H1 (cell line): ENCODE measurements around the gene CNIH4. TPM values are rescaled to one million over a fixed set of nuclear protein-coding genes. Genes with fewer than 3 reads are reported as not detected.

Experiments used
- CTCF ChIA-PET: fragments of 300-600 bp; sonication (Branson Sonifier 250); formaldehyde crosslinking; loops from one replicate; lab custom pipeline; 2021; ENCODE audit not compliant: partially characterized antibody; lab: Charles Lee
- POLR2A ChIA-PET: fragments of 300-600 bp; sonication (Branson Sonifier 250); formaldehyde crosslinking; loops from one replicate; lab custom pipeline; 2021; ENCODE audit warnings: inconsistent platforms; ENCODE audit not compliant: partially characterized antibody; lab: Charles Lee
- DNase-seq, 2 experiments: peaks; one replicate each; pipeline versions ENCODE4 v3.0.0 to v3.0.0-alpha.2; 2010 to 2022; ENCODE audit warnings: low spot score in 2 of 2, low read depth in 1 of 2, mixed read lengths in 1 of 2
- FAIRE-seq: peaks from 2 replicates; lab custom pipeline; 2011; peaks lifted over from hg19 to GRCh38; lab: Jason Lieb, UNC
- H2AFZ ChIP-seq: 2 replicates; pipeline ENCODE4 v1.8.1; 2012; ENCODE audit warnings: low read length, inconsistent platforms
- H2AK5ac ChIP-seq: 2 replicates; pipeline ENCODE4 v1.6.1; 2013; ENCODE audit warnings: low read depth, low read length
- H2BK120ac ChIP-seq: replicated peaks from 2 replicates; pipeline ENCODE3; 2013; ENCODE audit warnings: low read depth, low read length, inconsistent platforms
- H2BK12ac ChIP-seq: 2 replicates; pipeline ENCODE4 v1.6.1; 2013; ENCODE audit warnings: low read depth, low read length
- H2BK15ac ChIP-seq: 2 replicates; pipeline ENCODE4 v1.6.1; 2013; ENCODE audit warnings: low read length
- H2BK20ac ChIP-seq: 2 replicates; pipeline ENCODE4 v1.6.1; 2013; ENCODE audit warnings: low read length
- H2BK5ac ChIP-seq: 2 replicates; pipeline ENCODE4 v1.6.1; 2013; ENCODE audit warnings: low read depth, low read length
- H3K14ac ChIP-seq: 2 replicates; pipeline ENCODE4 v1.6.1; 2013; ENCODE audit warnings: inconsistent platforms; ENCODE audit not compliant: insufficient read length
- H3K18ac ChIP-seq: 2 replicates; pipeline ENCODE4 v1.6.1; 2013; ENCODE audit warnings: low read length; ENCODE audit errors: extremely low read depth
- H3K23ac ChIP-seq: 2 replicates; pipeline ENCODE4 v1.6.1; 2013; ENCODE audit warnings: inconsistent platforms; ENCODE audit not compliant: insufficient read length
- H3K23me2 ChIP-seq: 2 replicates; pipeline ENCODE4 v1.6.1; 2013; ENCODE audit warnings: low read depth, low read length
- H3K27ac ChIP-seq: 2 replicates; pipeline ENCODE4 v1.6.1; 2011; ENCODE audit warnings: low read depth, low read length, inconsistent platforms
- H3K27me3 ChIP-seq, 4 experiments: replicated peaks in 1 of 4; 1 replicate in 1 of 4; 2 replicates in 3 of 4; pipeline versions ENCODE4 v1.6.1 to v1.8.1; 2011 to 2013; ENCODE audit warnings: low read length in 3 of 4, mild to moderate bottlenecking in 3 of 4, inconsistent platforms in 2 of 4, mixed read lengths in 2 of 4, moderate library complexity in 1 of 4; ENCODE audit not compliant: control insufficient read depth in 3 of 4, insufficient read depth in 3 of 4; ENCODE audit errors: extremely low read depth in 1 of 4
- H3K36me3 ChIP-seq, 4 experiments: 2 replicates each; pipeline versions ENCODE4 v1.6.1 to v1.8.1; 2011 to 2013; ENCODE audit warnings: mild to moderate bottlenecking in 4 of 4, low read length in 3 of 4, moderate library complexity in 2 of 4, control low read depth in 1 of 4, inconsistent platforms in 1 of 4; ENCODE audit not compliant: insufficient read depth in 4 of 4, control insufficient read depth in 2 of 4
- H3K4ac ChIP-seq: replicated peaks from 2 replicates; pipeline ENCODE3; 2013; ENCODE audit warnings: low read length, low read depth, mixed read lengths, inconsistent platforms; ENCODE audit not compliant: insufficient read length
- H3K4me1 ChIP-seq, 4 experiments: replicated peaks in 1 of 4; 1 replicate in 1 of 4; 2 replicates in 3 of 4; pipeline versions ENCODE4 v1.6.1 to v1.8.1; 2011 to 2013; ENCODE audit warnings: low read length in 3 of 4, inconsistent platforms in 2 of 4, mixed read lengths in 1 of 4; ENCODE audit not compliant: insufficient read depth in 4 of 4, control insufficient read depth in 3 of 4
- H3K4me2 ChIP-seq, 2 experiments: 2 replicates each; pipeline versions ENCODE4 v1.6.1 to v1.8.1; 2011 to 2013; ENCODE audit warnings: low read depth in 2 of 2, low read length in 2 of 2, control low read depth in 1 of 2, inconsistent platforms in 1 of 2, mild to moderate bottlenecking in 1 of 2; ENCODE audit not compliant: insufficient read depth in 1 of 2
- H3K4me3 ChIP-seq, 4 experiments: fragments of 200-600, 300-600 bp in 1 of 4; sonication (generic), shearing (Covaris generic), sonication (Bioruptor Twin) in 1 of 4; 2 replicates each; pipeline versions ENCODE4 v1.5.1 to v1.8.1; 2011 to 2016; ENCODE audit warnings: low read length in 4 of 4, low read depth in 3 of 4, control low read depth in 2 of 4, inconsistent platforms in 2 of 4, mild to moderate bottlenecking in 2 of 4, mixed read lengths in 1 of 4, moderate library complexity in 1 of 4; ENCODE audit not compliant: insufficient read depth in 2 of 4; ENCODE audit errors: extremely low read depth in 1 of 4
- H3K56ac ChIP-seq: replicated peaks from 2 replicates; pipeline ENCODE3; 2013; ENCODE audit warnings: low read depth, mild to moderate bottlenecking, mixed read lengths, low read length, inconsistent platforms; ENCODE audit not compliant: insufficient read length
- H3K79me1 ChIP-seq: 2 replicates; pipeline ENCODE4 v1.6.1; 2013; ENCODE audit warnings: low read depth, low read length, control low read depth
- H3K79me2 ChIP-seq, 2 experiments: 2 replicates each; pipeline versions ENCODE4 v1.6.1 to v1.8.1; 2012 to 2013; ENCODE audit warnings: low read length in 2 of 2, mild to moderate bottlenecking in 2 of 2, inconsistent platforms in 1 of 2; ENCODE audit not compliant: insufficient read depth in 2 of 2, control insufficient read depth in 1 of 2
- H3K9ac ChIP-seq, 4 experiments: replicated peaks in 1 of 4; 1 replicate in 1 of 4; 2 replicates in 3 of 4; pipeline versions ENCODE4 v1.6.1 to v1.8.1; 2011 to 2013; ENCODE audit warnings: low read depth in 3 of 4, low read length in 3 of 4, control low read depth in 2 of 4, mild to moderate bottlenecking in 2 of 4, moderate library complexity in 2 of 4, inconsistent platforms in 1 of 4; ENCODE audit errors: extremely low read depth in 1 of 4
- H3K9me3 ChIP-seq, 2 experiments: 2 replicates each; pipeline versions ENCODE4 v1.6.1 to v1.8.1; 2012 to 2013; ENCODE audit warnings: mild to moderate bottlenecking in 2 of 2, moderate library complexity in 2 of 2, control low read depth in 1 of 2, inconsistent platforms in 1 of 2, low read depth in 1 of 2, low read length in 1 of 2, mixed read lengths in 1 of 2; ENCODE audit not compliant: insufficient read depth in 2 of 2
- H4K20me1 ChIP-seq, 2 experiments: replicated peaks in 1 of 2; 2 replicates each; pipeline versions ENCODE3 to v1.8.1; 2011 to 2013; ENCODE audit warnings: inconsistent platforms in 2 of 2, low read length in 2 of 2, mild to moderate bottlenecking in 1 of 2; ENCODE audit not compliant: insufficient read depth in 2 of 2, control insufficient read depth in 1 of 2
- H4K5ac ChIP-seq: 2 replicates; pipeline ENCODE4 v1.6.1; 2013; ENCODE audit warnings: low read length, low read depth, mixed read lengths, inconsistent platforms; ENCODE audit not compliant: insufficient read length
- H4K8ac ChIP-seq: 2 replicates; pipeline ENCODE4 v1.8.0; 2013; ENCODE audit warnings: mild to moderate bottlenecking, moderate library complexity, low read length, inconsistent platforms; ENCODE audit not compliant: insufficient read depth; ENCODE audit errors: extremely low read depth
- H4K91ac ChIP-seq: replicated peaks from 2 replicates; pipeline ENCODE3; 2013; ENCODE audit warnings: low read length, mixed read lengths, inconsistent platforms; ENCODE audit not compliant: insufficient read length
- BCL11A ChIP-seq, 2 experiments: IDR thresholded peaks; one replicate each; pipeline ENCODE4 v1.6.1; 2011; ENCODE audit warnings: low read depth in 2 of 2, low read length in 2 of 2, mild to moderate bottlenecking in 2 of 2
- CBX5 ChIP-seq: fragments of 300-800, 300-1000 bp; sonication (generic); IDR thresholded peaks from 2 replicates; pipeline ENCODE4 v1.7.1; 2016; ENCODE audit warnings: antibody characterized with exemption, low read length, low read depth
- CREB1 ChIP-seq: IDR thresholded peaks from 2 replicates; pipeline ENCODE4 v1.6.1; 2012; ENCODE audit warnings: inconsistent platforms
- FOSL1 ChIP-seq: IDR thresholded peaks from 2 replicates; pipeline ENCODE4 v1.6.1; 2011; ENCODE audit warnings: mild to moderate bottlenecking, low read depth, low read length, moderate library complexity; ENCODE audit not compliant: insufficient read depth
- GABPA ChIP-seq: IDR thresholded peaks from 2 replicates; pipeline ENCODE4 v1.6.1; 2011; ENCODE audit warnings: mild to moderate bottlenecking, low read length, moderate library complexity, borderline replicate concordance; ENCODE audit not compliant: insufficient read depth
- GTF2F1 ChIP-seq: IDR thresholded peaks from 2 replicates; pipeline ENCODE4 v1.6.1; 2012; ENCODE audit warnings: low read depth, low read length, improper control_type of control experiment, borderline replicate concordance
- HDAC2 ChIP-seq, 2 experiments: fragments of 300-600 bp in 1 of 2; sonication (generic) in 1 of 2; IDR thresholded peaks; 2 replicates each; pipeline ENCODE4 v1.6.1; 2011 to 2012; ENCODE audit warnings: low read depth in 2 of 2, low read length in 2 of 2, mild to moderate bottlenecking in 2 of 2, moderate library complexity in 2 of 2, borderline replicate concordance in 1 of 2, inconsistent platforms in 1 of 2
- JUN ChIP-seq: IDR thresholded peaks from 2 replicates; pipeline ENCODE4 v1.6.1; 2011; ENCODE audit warnings: low read depth, mild to moderate bottlenecking, improper control_type of control experiment, low read length
- KDM1A ChIP-seq: fragments of 200-600, 300-600 bp; sonication (generic); IDR thresholded peaks from 2 replicates; pipeline ENCODE4 v1.7.1; 2016; ENCODE audit warnings: mild to moderate bottlenecking, low read length, borderline replicate concordance
- NRF1 ChIP-seq: IDR thresholded peaks from 2 replicates; pipeline ENCODE4 v1.6.1; 2011; ENCODE audit warnings: mild to moderate bottlenecking, low read depth, low read length, improper control_type of control experiment
- POU5F1 ChIP-seq: IDR thresholded peaks from 2 replicates; pipeline ENCODE4 v1.6.1; 2011; ENCODE audit warnings: low read depth, mild to moderate bottlenecking, low read length, moderate library complexity
- SIN3A ChIP-seq, 2 experiments: IDR thresholded peaks in 1 of 2; conservative IDR thresholded peaks in 1 of 2; 2 replicates each; pipeline ENCODE4 v1.6.1; 2011 to 2012; ENCODE audit warnings: low read length in 2 of 2, improper control_type of control experiment in 1 of 2, low read depth in 1 of 2, mild to moderate bottlenecking in 1 of 2
- TCF12 ChIP-seq: IDR thresholded peaks from 2 replicates; pipeline ENCODE4 v1.6.1; 2011; ENCODE audit warnings: low read depth, mild to moderate bottlenecking, low read length
- TEAD4 ChIP-seq: IDR thresholded peaks from 2 replicates; pipeline ENCODE4 v1.6.1; 2012; ENCODE audit warnings: low read depth, low read length, inconsistent platforms, mixed read lengths
- WGBS, 2 experiments: shearing (Covaris generic) in 1 of 2; methylation state at CpG; one replicate each; pipeline versions ENCODE4 v1.1.6 to v1.1.7; 2013 to 2015; ENCODE audit warnings: low lambda C conversion rate in 2 of 2, mixed read lengths in 2 of 2, inconsistent platforms in 1 of 2, low coverage in 1 of 2, missing lambda C conversion rate in 1 of 2; ENCODE audit not compliant: insufficient replicate concordance in 2 of 2, insufficient coverage in 1 of 2, insufficient read length in 1 of 2; ENCODE audit errors: extremely low coverage in 1 of 2, missing lambda C conversion rate in 1 of 2; 5-methylcytosine and 5-hydroxymethylcytosine counted together
- polyA plus RNA-seq, 7 experiments: library from polyadenylated mRNA; depleted of rRNA in 3 of 7; stranded (reverse) in 5 of 7; unstranded in 2 of 7; fragments of >200 nt in 5 of 7; fragments of 200-250 nt in 2 of 7; gene quantifications; 1 replicate in 5 of 7; 2 replicates in 1 of 7; 4 replicates in 1 of 7; pipeline versions ENCODE4 v1.2.1 to v1.2.3, GENCODE V29; 2011 to 2013; ENCODE audit warnings: missing spikeins in 2 of 7, mixed read lengths in 2 of 7
- total RNA-seq: library from RNA; stranded (reverse); fragmentation: NEBNext Ultra II Directional; extraction: Animal tissue kit (Norgen Biotek cat#: 25700); gene quantifications from 2 replicates; pipeline ENCODE4 v1.2.1, GENCODE V29; 2021

CNIH4 gene
- total and polyA plus RNA-seq, 2 of the 8 experiments (the other 6 are each of a cell fraction or from before 2014, with no cell fraction given): 76.2 to 151 TPM

DNA sequence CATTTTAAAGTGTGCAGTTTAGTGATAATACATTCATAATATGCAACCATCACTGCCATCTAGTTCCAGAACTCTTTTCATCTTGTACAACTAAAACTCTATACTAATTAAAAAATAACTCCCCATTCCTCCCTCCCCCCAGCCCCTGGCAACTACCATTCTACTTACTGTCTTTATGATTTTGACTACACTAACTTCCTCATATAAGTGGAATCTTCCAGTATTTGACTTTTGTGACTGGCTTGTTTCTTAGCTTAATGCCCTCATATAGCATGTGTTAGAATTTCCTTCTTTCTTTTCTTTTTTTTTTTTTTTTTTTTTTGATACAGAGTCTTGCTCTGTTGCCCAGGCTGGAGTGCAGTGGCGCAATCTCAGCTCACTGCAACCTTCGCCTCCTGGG, 25.4 kb upstream of the CNIH4 start:
- Histone ChIP-seq H2AFZ (no peak overlapping the region), H3K4me3 (0 out of 8 replicates have a peak overlapping the region, but pooled peaks of 1 of the 4 experiments have one; percentile 98)
- CTCF ChIA-PET: interaction anchor here (1.4 kb wide), 1 partner anchor 20 kb away, joined by 3 read pairs; no protein-coding TSS in a partner anchor
- TF ChIP-seq CBX5 (no peak), NRF1 (no peak), POU5F1 (no peak), FOSL1 (no peak), JUN (no peak), KDM1A (no peak), HDAC2 (IDR thresholded peaks at IDR 0.05; ENCODE audit: borderline replicate concordance in 1 of 2, low read depth in 2 of 2, low read length in 2 of 2) (no peak), SIN3A (conservative IDR thresholded peaks at IDR 0.05 in 1 of 2, IDR thresholded peaks at IDR 0.05 in 1 of 2; ENCODE audit: low read depth in 1 of 2, low read length in 2 of 2) (no peak), TCF12 (no peak), GABPA (no peak), TEAD4 (no peak), CREB1 (no peak), BCL11A (IDR thresholded peaks at IDR 0.05; ENCODE audit: low read depth in 2 of 2, low read length in 2 of 2) (no peak), GTF2F1 (no peak)

More for the DNA sequence above, 25.4 kb upstream of the CNIH4 start:
- Histone ChIP-seq H2BK5ac (no peak overlapping the region), H2BK15ac (no peak overlapping the region), H3K79me2 (peaks cover 17 to 36% of the 10 kb centered on the region in 2 experiments), H2BK20ac (no peak overlapping the region), H3K27ac (no peak overlapping the region), H3K18ac (no peak overlapping the region), H3K9ac (no peak overlapping the region), H3K23ac (no peak overlapping the region), H3K27me3 (no peaks in the 10 kb centered on the region), H3K14ac (no peak overlapping the region), H3K4me2 (peak overlapping the region in 1 of 2 experiments; percentile 78; a peak in 1 of 4 replicates), H2BK12ac (no peak overlapping the region), H4K5ac (no peak overlapping the region), H3K56ac (no peak overlapping the region), H2BK120ac (no peak overlapping the region), H4K20me1 (peaks cover 0 to 2% of the 10 kb centered on the region in 2 experiments), H3K36me3 (peaks cover 0 to 3% (median 0%) of the 10 kb centered on the region in 4 experiments; a peak in 1 of 8 replicates), H3K9me3 (no peaks in the 10 kb centered on the region), H3K23me2 (peaks cover 8% of the 10 kb centered on the region), H4K8ac (no peak overlapping the region), H3K79me1 (peaks cover 3% of the 10 kb centered on the region; the same call in 1 of the 2 replicates), H3K4me1 (no peaks in the 10 kb centered on the region; a peak in 3 of 7 replicates), H2AK5ac (no peak overlapping the region), H3K4ac (no peak overlapping the region), H4K91ac (no peak overlapping the region)
- 100% methylated on average over 2 of the region's 2 CpGs; no CpG with 5 or more reads in 1 of the 2 experiments for WGBS, 2 experiments
- FAIRE-seq: no peak
- DNase-seq: no peak
- POLR2A ChIA-PET: no interaction called here
